Body of pancreas (tissue), 4 donors: ENCODE measurements around the gene DYNLL1. TPM values are rescaled to one million over a fixed set of nuclear protein-coding genes. Genes with fewer than 3 reads are reported as not detected.
A peak's percentile ranks its signal among the peaks of the same experiment; 100 is the strongest.

Experiments
- ATAC-seq: fragments of 150-250 bp; one replicate; pipeline ENCODE4 v1.9.1; 2016
- DNase-seq, 4 donors: peaks; one replicate each; pipeline ENCODE4 v3.0.0-alpha.2; 2019
- H3K27ac ChIP-seq, 4 donors: fragments of 200-600 bp; sonication (generic); 1 replicate in 3 of 4; 2 replicates in 1 of 4; pipeline versions ENCODE4 v1.5.1 to v1.6.1; 2016 to 2019; ENCODE audit warnings: mild to moderate bottlenecking in 1 of 4, mixed read lengths in 1 of 4, moderate library complexity in 1 of 4
- H3K27me3 ChIP-seq, 2 donors: fragments of 200-600 bp; sonication (generic); one replicate each; pipeline ENCODE4 v1.6.0; 2016; ENCODE audit warnings: mild to moderate bottlenecking in 1 of 2
- H3K36me3 ChIP-seq, 2 donors: fragments of 200-600 bp; sonication (generic); replicated peaks in 1 of 2; 2 replicates each; pipeline ENCODE4 v1.5.1; 2016; ENCODE audit warnings: low read depth in 2 of 2; ENCODE audit not compliant: insufficient read depth in 1 of 2
- H3K4me1 ChIP-seq: fragments of 200-600 bp; sonication (generic); one replicate; pipeline ENCODE4 v1.6.0; 2016
- H3K4me3 ChIP-seq, 2 donors: fragments of 200-600 bp; sonication (generic); 1 replicate in 1 of 2; 2 replicates in 1 of 2; pipeline ENCODE4 v1.5.1; 2016 to 2019
- H3K9me3 ChIP-seq, 3 donors: fragments of 200-600 bp; sonication (generic); 1 replicate in 2 of 3; 2 replicates in 1 of 3; pipeline ENCODE4 v1.5.1; 2016
- CTCF ChIP-seq, 7 experiments: fragments of 450-650 bp in 4 of 7; fragments of 200-600 bp in 3 of 7; sonication (generic) in 3 of 7; IDR thresholded peaks; one replicate each; pipeline ENCODE4 v1.5.1; 2016 to 2019; ENCODE audit warnings: antibody characterized with exemption in 7 of 7
- POLR2A ChIP-seq, 3 donors: fragments of 450-650 bp; IDR thresholded peaks; one replicate each; pipeline ENCODE4 v1.6.1; 2016; ENCODE audit warnings: antibody characterized with exemption in 3 of 3, mild to moderate bottlenecking in 2 of 3
- WGBS, 2 donors: methylation state at CpG; one replicate each; pipeline ENCODE4 v1.1.5; 2017; 5-methylcytosine and 5-hydroxymethylcytosine counted together
- intact Hi-C: fragments of 100-400 bp; cut with DNase I; formaldehyde crosslinking; loops from one replicate; pipeline ENCODE4 v1.15.1; 2023
- total RNA-seq, 2 donors: library from RNA; depleted of rRNA; stranded (reverse); fragments of >200 nt; gene quantifications; one replicate each; pipeline ENCODE4 v1.1.0, GENCODE V29; 2016

DYNLL1 gene
- total RNA-seq, 2 donors from 2014 or later: 48.5 to 143 TPM

- peaks cover 22% of the 10 kb centered on the region for H3K4me1 ChIP-seq
- DNase-seq (no peak), ATAC-seq (peak; percentile 13)
- H3K4me3 ChIP-seq: no peak overlapping the region
- WGBS, 2 donors: 59 to 62% methylated on average over 4 to 5 of the region's 5 CpGs
- TF ChIP-seq CTCF (IDR thresholded peaks at IDR 0.05): no peak
- no peak for TF ChIP-seq POLR2A (IDR thresholded peaks at IDR 0.05)
- intact Hi-C loops: no loop called here
- no peaks in the 10 kb centered on the region for H3K27me3 ChIP-seq
- H3K36me3 ChIP-seq: no peaks in the 10 kb centered on the region
- peak overlapping the region in 2 of 4 donors; percentile 42 to 67 for H3K27ac ChIP-seq
- H3K9me3 ChIP-seq: no peaks in the 10 kb centered on the region
These were observed 7.8 kb upstream of the DYNLL1 start for GRCh38 chr12:120488057-120488640.

GRCh38 chr12:120489018-120489417, 6.9 kb upstream of the DYNLL1 start:
- DNase-seq: no peak
- H3K9me3 ChIP-seq: no peaks in the 10 kb centered on the region
- 89 to 100% methylated on average over 4 of the region's 4 CpGs for WGBS, 2 donors
- no peak for ATAC-seq
- no peak for TF ChIP-seq POLR2A (IDR thresholded peaks at IDR 0.05)
- no peak for TF ChIP-seq CTCF (IDR thresholded peaks at IDR 0.05)
- H3K27ac ChIP-seq: no peak overlapping the region
- intact Hi-C loops: no loop called here
- H3K4me1 ChIP-seq: peaks cover 22% of the 10 kb centered on the region
- no peaks in the 10 kb centered on the region for H3K27me3 ChIP-seq
- no peaks in the 10 kb centered on the region for H3K36me3 ChIP-seq
- no peak overlapping the region for H3K4me3 ChIP-seq

GRCh38 chr12:120490325-120490724, 5.6 kb upstream of the DYNLL1 start:
- ATAC-seq: no peak
- Histone ChIP-seq H3K4me3 (no peak overlapping the region), H3K4me1 (peaks cover 27% of the 10 kb centered on the region), H3K27ac (peak overlapping the region in 1 of 4 donors; percentile 14), H3K9me3 (no peaks in the 10 kb centered on the region), H3K27me3 (no peaks in the 10 kb centered on the region), H3K36me3 (no peaks in the 10 kb centered on the region)
- intact Hi-C loops: no loop called here
- no peak for TF ChIP-seq CTCF (IDR thresholded peaks at IDR 0.05)
- no peak for TF ChIP-seq POLR2A (IDR thresholded peaks at IDR 0.05)
- 95% methylated on average over 5 of the region's 5 CpGs for WGBS, 2 donors
- no peak for DNase-seq

GRCh38 chr12:120490833-120491512, 4.9 kb upstream of the DYNLL1 start:
- intact Hi-C loops: no loop called here
- 59 to 69% methylated on average over 1 to 2 of the region's 2 CpGs for WGBS, 2 donors
- Histone ChIP-seq H3K27ac (peak overlapping the region in 2 of 4 donors; percentile 14 to 20), H3K4me1 (peaks cover 27% of the 10 kb centered on the region), H3K36me3 (no peaks in the 10 kb centered on the region), H3K9me3 (no peaks in the 10 kb centered on the region), H3K4me3 (no peak overlapping the region), H3K27me3 (no peaks in the 10 kb centered on the region)
- TF ChIP-seq CTCF (IDR thresholded peaks at IDR 0.05) (no peak), POLR2A (IDR thresholded peaks at IDR 0.05) (no peak)
- ATAC-seq: no peak
- peak; percentile 6 to 55 (median 39) for DNase-seq
